ENCODE measurements around the gene CERS3. TPM values are rescaled to one million over a fixed set of nuclear protein-coding genes. Genes with fewer than 3 reads are reported as not detected.

Gene CERS3
- total RNA-seq, 1 donor, result not detected

DNA sequence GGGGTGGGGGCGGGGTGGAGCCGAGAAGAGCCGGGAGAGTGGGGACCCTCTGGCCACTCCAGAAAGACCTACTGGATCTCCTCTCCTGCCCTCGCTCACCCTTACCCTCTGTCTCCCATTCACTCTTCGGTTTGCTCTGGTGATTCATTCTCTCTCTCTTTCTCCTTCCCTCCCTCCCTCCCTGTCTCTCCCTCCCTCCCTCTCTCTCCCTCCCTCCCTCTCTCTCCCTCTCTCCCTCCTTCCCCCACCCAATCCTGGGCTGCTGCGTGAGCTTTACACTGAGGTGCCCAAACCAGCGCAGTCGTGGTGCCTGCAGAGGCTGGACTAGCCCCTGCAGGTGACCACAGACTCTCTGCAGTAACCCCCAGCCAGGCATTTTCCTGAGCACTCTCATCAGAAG is 154.8 kb downstream of the CERS3 start:
- Histone ChIP-seq H3K79me2 (ENCODE audit: insufficient read depth, low read length) (no peaks in the 10 kb centered on the region), H3K4me1 (ENCODE audit: insufficient read depth, low read length) (no peaks in the 10 kb centered on the region), H4K20me1 (ENCODE audit: insufficient read depth, low read length) (no peaks in the 10 kb centered on the region), H2AFZ (ENCODE audit: low read length) (no peak overlapping the region), H3K36me3 (ENCODE audit: insufficient read depth, low read length) (no peaks in the 10 kb centered on the region), H3K9me3 (ENCODE audit: low read depth, low read length) (no peaks in the 10 kb centered on the region), H3K4me3 (ENCODE audit: insufficient read depth, low read length) (no peak overlapping the region), H3K4me2 (ENCODE audit: insufficient read depth, low read length) (no peak overlapping the region), H3K27ac (ENCODE audit: low read depth, low read length) (no peak overlapping the region), H3K27me3 (ENCODE audit: insufficient read depth, low read length) (peaks cover 3% of the 10 kb centered on the region)
- TF ChIP-seq, protein P1, sequence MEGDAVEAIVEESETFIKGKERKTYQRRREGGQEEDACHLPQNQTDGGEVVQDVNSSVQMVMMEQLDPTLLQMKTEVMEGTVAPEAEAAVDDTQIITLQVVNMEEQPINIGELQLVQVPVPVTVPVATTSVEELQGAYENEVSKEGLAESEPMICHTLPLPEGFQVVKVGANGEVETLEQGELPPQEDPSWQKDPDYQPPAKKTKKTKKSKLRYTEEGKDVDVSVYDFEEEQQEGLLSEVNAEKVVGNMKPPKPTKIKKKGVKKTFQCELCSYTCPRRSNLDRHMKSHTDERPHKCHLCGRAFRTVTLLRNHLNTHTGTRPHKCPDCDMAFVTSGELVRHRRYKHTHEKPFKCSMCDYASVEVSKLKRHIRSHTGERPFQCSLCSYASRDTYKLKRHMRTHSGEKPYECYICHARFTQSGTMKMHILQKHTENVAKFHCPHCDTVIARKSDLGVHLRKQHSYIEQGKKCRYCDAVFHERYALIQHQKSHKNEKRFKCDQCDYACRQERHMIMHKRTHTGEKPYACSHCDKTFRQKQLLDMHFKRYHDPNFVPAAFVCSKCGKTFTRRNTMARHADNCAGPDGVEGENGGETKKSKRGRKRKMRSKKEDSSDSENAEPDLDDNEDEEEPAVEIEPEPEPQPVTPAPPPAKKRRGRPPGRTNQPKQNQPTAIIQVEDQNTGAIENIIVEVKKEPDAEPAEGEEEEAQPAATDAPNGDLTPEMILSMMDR (IDR thresholded peaks at IDR 0.05; ENCODE audit: extremely low read depth, low read depth, low read length), result no peak
- peak; percentile 21 for DNase-seq (ENCODE audit: insufficient read length, low spot score, missing footprints)

DNA sequence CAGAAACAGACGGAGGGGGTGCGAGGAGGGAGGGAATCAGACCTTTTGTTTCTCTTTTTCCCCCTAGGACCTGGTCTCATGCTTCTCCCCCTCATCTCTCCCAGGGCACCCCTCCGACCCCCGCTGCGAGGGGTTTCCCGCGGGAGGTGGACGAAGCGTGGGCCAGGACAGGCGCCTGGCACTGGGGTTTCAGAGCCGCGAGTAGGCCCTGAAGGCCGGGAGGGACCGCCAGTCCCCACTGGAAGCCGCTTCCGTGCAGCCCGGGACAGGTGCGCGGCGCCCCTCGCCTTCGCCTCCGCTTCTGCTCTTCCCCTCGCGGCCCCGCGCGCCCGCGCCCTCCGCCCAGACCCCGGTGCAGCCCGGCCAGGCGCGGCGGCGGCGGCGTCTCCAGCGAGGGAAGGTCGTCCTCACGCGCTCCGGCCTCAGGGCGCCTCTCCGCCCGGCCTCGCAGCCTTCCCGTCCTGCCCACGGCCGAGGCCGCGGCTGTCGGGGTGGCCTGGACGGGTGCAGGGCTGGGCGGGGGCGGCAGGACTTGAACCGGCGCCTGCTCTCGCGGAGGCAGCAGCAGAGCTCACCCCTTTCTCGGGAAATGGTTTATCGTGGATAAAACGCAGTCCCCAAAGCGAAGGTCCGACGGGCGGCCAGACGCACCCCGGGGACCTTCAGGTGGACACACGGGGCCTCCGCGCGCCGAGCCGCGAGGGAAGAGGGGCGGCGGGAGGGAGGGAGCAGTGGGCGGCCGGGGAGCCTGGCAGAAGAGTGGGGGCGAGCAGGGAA is 155.4 kb downstream of the CERS3 start:
- H3K9me3 ChIP-seq (ENCODE audit: low read depth, low read length), result no peaks in the 10 kb centered on the region
- H3K4me2 ChIP-seq (ENCODE audit: insufficient read depth, low read length), result no peak overlapping the region
- DNase-seq (ENCODE audit: insufficient read length, low spot score, missing footprints), result peak; percentile 44
- H3K27me3 ChIP-seq (ENCODE audit: insufficient read depth, low read length), result peaks cover 3% of the 10 kb centered on the region
- H3K4me1 ChIP-seq (ENCODE audit: insufficient read depth, low read length), result no peaks in the 10 kb centered on the region
- no peak overlapping the region for H3K4me3 ChIP-seq (ENCODE audit: insufficient read depth, low read length)
- H4K20me1 ChIP-seq (ENCODE audit: insufficient read depth, low read length), result no peaks in the 10 kb centered on the region
- TF ChIP-seq, protein P1 (IDR thresholded peaks at IDR 0.05; ENCODE audit: extremely low read depth, low read depth, low read length), result no peak
- no peaks in the 10 kb centered on the region for H3K36me3 ChIP-seq (ENCODE audit: insufficient read depth, low read length)
- no peaks in the 10 kb centered on the region for H3K79me2 ChIP-seq (ENCODE audit: insufficient read depth, low read length)
- no peak overlapping the region for H3K27ac ChIP-seq (ENCODE audit: low read depth, low read length)
- H2AFZ ChIP-seq (ENCODE audit: low read length), result no peak overlapping the region

DNA sequence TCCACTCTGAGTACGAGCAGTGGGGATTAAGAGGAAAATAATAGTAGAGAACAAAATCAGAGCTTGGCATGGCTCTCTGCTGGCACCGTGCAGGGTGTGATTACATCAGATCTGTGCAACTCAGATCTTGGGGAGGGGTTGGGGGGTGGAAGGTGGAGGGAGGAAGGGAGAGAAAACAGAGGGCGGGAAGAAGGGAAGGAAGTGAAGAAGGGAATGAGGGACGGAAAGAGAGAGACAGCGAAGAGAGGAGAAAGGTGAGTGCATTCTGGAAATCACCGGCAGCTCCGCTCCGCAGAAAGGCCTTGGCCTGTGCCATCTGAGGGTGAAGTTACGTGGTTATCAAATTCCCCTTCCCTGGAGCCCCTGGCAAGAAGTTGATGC is 156.0 kb downstream of the CERS3 start:
- Histone ChIP-seq H3K4me1 (ENCODE audit: insufficient read depth, low read length) (no peaks in the 10 kb centered on the region), H3K4me2 (ENCODE audit: insufficient read depth, low read length) (no peak overlapping the region), H3K27me3 (ENCODE audit: insufficient read depth, low read length) (peaks cover 3% of the 10 kb centered on the region), H3K27ac (ENCODE audit: low read depth, low read length) (no peak overlapping the region), H3K79me2 (ENCODE audit: insufficient read depth, low read length) (no peaks in the 10 kb centered on the region), H3K36me3 (ENCODE audit: insufficient read depth, low read length) (no peaks in the 10 kb centered on the region), H4K20me1 (ENCODE audit: insufficient read depth, low read length) (no peaks in the 10 kb centered on the region), H3K4me3 (ENCODE audit: insufficient read depth, low read length) (no peak overlapping the region), H2AFZ (ENCODE audit: low read length) (no peak overlapping the region), H3K9me3 (ENCODE audit: low read depth, low read length) (no peaks in the 10 kb centered on the region)
- TF ChIP-seq, protein P1 (IDR thresholded peaks at IDR 0.05; ENCODE audit: extremely low read depth, low read depth, low read length), result no peak
- DNase-seq (ENCODE audit: insufficient read length, low spot score, missing footprints), result peak; percentile 18

DNA sequence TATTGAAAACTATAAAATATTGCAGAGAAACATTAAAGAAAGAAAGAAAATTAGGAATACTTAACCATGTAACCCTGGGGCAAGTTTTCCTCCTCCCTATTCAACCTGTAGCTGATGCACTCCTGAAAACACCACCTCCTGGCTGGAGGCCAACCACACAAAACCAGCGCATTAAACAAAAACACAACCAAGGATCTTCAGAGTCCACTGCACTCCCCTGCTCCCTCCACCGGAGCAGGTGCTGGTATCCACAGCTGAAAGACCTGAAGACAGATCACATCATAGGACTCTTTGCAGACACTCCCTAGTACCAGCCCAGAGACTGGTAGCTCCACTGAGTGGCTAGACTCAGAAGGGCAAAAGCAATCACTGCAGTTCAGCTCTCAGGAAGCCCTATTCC is 173.4 kb downstream of the CERS3 start:
- Histone ChIP-seq H3K4me3 (ENCODE audit: insufficient read depth, low read length) (no peak overlapping the region), H4K20me1 (ENCODE audit: insufficient read depth, low read length) (no peaks in the 10 kb centered on the region), H3K4me1 (ENCODE audit: insufficient read depth, low read length) (peaks cover 6% of the 10 kb centered on the region), H3K27me3 (ENCODE audit: insufficient read depth, low read length) (no peaks in the 10 kb centered on the region), H3K36me3 (ENCODE audit: insufficient read depth, low read length) (no peaks in the 10 kb centered on the region), H3K4me2 (ENCODE audit: insufficient read depth, low read length) (no peak overlapping the region), H3K27ac (ENCODE audit: low read depth, low read length) (no peak overlapping the region), H2AFZ (ENCODE audit: low read length) (no peak overlapping the region), H3K79me2 (ENCODE audit: insufficient read depth, low read length) (no peaks in the 10 kb centered on the region), H3K9me3 (ENCODE audit: low read depth, low read length) (no peaks in the 10 kb centered on the region)
- DNase-seq (ENCODE audit: insufficient read length, low spot score, missing footprints), result no peak
- TF ChIP-seq, protein P1 (IDR thresholded peaks at IDR 0.05; ENCODE audit: extremely low read depth, low read depth, low read length), result no peak

Data from osteoblast (primary cell).